ENCODE measurements around the gene QKI. TPM values are rescaled to one million over a fixed set of nuclear protein-coding genes. Genes with fewer than 3 reads are reported as not detected.
"Not testable (repeated sequence)": the region's sequence is repeated elsewhere in the genome, so short reads cannot be mapped to it uniquely, and the experiment has no call there.

Gene QKI
- total RNA-seq, 4 donors from 2014 or later: 8.4 to 107 (median 37.1) TPM

GRCh38 chr6:163380216-163380615 is 34.3 kb upstream of the QKI start:
- H3K36me3 ChIP-seq: no peaks in the 10 kb centered on the region
- no peaks in the 10 kb centered on the region for H3K27me3 ChIP-seq
- no peak overlapping the region for H3K4me3 ChIP-seq
- peaks cover 0 to 4% (median 0%) of the 10 kb centered on the region in 4 donors for H3K9me3 ChIP-seq
- no peak overlapping the region for H3K27ac ChIP-seq
- no peaks in the 10 kb centered on the region for H3K4me1 ChIP-seq
- no peak for DNase-seq
- TF ChIP-seq CTCF (IDR thresholded peaks at IDR 0.05) (no peak), POLR2A (IDR thresholded peaks at IDR 0.05) (no peak)

GRCh38 chr6:163381118-163381756 is 33.3 kb upstream of the QKI start:
- no peaks in the 10 kb centered on the region for H3K4me1 ChIP-seq
- DNase-seq: no peak
- no peaks in the 10 kb centered on the region for H3K27me3 ChIP-seq
- H3K36me3 ChIP-seq: no peaks in the 10 kb centered on the region
- no peak overlapping the region for H3K27ac ChIP-seq
- TF ChIP-seq POLR2A (IDR thresholded peaks at IDR 0.05): no peak
- no peak for TF ChIP-seq CTCF (IDR thresholded peaks at IDR 0.05)
- no peak overlapping the region for H3K4me3 ChIP-seq
- H3K9me3 ChIP-seq: peaks cover 0 to 4% (median 0%) of the 10 kb centered on the region in 4 donors

GRCh38 chr6:163383396-163383795 is 31.1 kb upstream of the QKI start:
- not testable (repeated sequence) for H3K4me3 ChIP-seq, H3K4me1 ChIP-seq

GRCh38 chr6:163383912-163384311 is 30.6 kb upstream of the QKI start:
- Histone ChIP-seq H3K27me3 (no peaks in the 10 kb centered on the region), H3K4me3 (no peak overlapping the region), H3K4me1 (no peaks in the 10 kb centered on the region), H3K36me3 (no peaks in the 10 kb centered on the region), H3K9me3 (peaks cover 0 to 4% (median 0%) of the 10 kb centered on the region in 4 donors), H3K27ac (no peak overlapping the region)
- no peak for TF ChIP-seq POLR2A (IDR thresholded peaks at IDR 0.05)
- TF ChIP-seq CTCF (IDR thresholded peaks at IDR 0.05): no peak
- DNase-seq: no peak

More at GRCh38 chr6:163383396-163383795, 31.1 kb upstream of the QKI start:
- not testable (repeated sequence) for H3K9me3 ChIP-seq, H3K36me3 ChIP-seq, H3K27ac ChIP-seq, DNase-seq, H3K27me3 ChIP-seq

- DNase-seq: no peak
- Histone ChIP-seq H3K9me3 (peaks cover 0 to 4% (median 0%) of the 10 kb centered on the region in 4 donors), H3K27me3 (no peaks in the 10 kb centered on the region), H3K27ac (no peak overlapping the region), H3K36me3 (no peaks in the 10 kb centered on the region), H3K4me1 (no peaks in the 10 kb centered on the region), H3K4me3 (no peak overlapping the region)
- TF ChIP-seq POLR2A (IDR thresholded peaks at IDR 0.05) (no peak), CTCF (IDR thresholded peaks at IDR 0.05) (no peak)
Measured at GRCh38 chr6:163384510-163384909, 30.0 kb upstream of the QKI start.

- not testable (repeated sequence) for DNase-seq
Measured at GRCh38 chr6:163385503-163385902, 29.0 kb upstream of the QKI start.

More at GRCh38 chr6:163385503-163385902, 29.0 kb upstream of the QKI start:
- not testable (repeated sequence) for H3K4me3 ChIP-seq, H3K36me3 ChIP-seq, H3K27ac ChIP-seq, H3K4me1 ChIP-seq, H3K9me3 ChIP-seq, H3K27me3 ChIP-seq
